Stimulated activated CD4-positive, alpha-beta T cell treated with anti-CD3 and anti-CD28 coated beads, Interleukin-2, amount 100 ng/mL, for 48 hours (primary cell): Measurements from ENCODE around the gene CAPN2.
"Not testable (repeated sequence)": the region's sequence is repeated elsewhere in the genome, so short reads cannot be mapped to it uniquely, and the experiment has no call there.

Experiments used
- DNase-seq, 2 donors: peaks; one replicate each; pipeline ENCODE4 v3.0.0-alpha.2; 2020

Gene CAPN2

GRCh38 chr1:223739366-223740037 is 27.2 kb downstream of the CAPN2 start:
- DNase-seq: no peak

GRCh38 chr1:223740038-223740736 is 27.8 kb downstream of the CAPN2 start:
- DNase-seq: not testable (repeated sequence)

- DNase-seq: no peak
These were observed 29.5 kb downstream of the CAPN2 start for GRCh38 chr1:223741861-223742260.

GRCh38 chr1:223742856-223743517 is 30.6 kb downstream of the CAPN2 start:
- DNase-seq: no peak

GRCh38 chr1:223745731-223746130 is 33.4 kb downstream of the CAPN2 start:
- DNase-seq: no peak

GRCh38 chr1:223747838-223748335 is 35.5 kb downstream of the CAPN2 start:
- DNase-seq: no peak

- DNase-seq: no peak
These were observed 36.0 kb downstream of the CAPN2 start for GRCh38 chr1:223748405-223748772.

- peak; percentile 59 to 62 for DNase-seq
These were observed 36.7 kb downstream of the CAPN2 start for GRCh38 chr1:223748773-223749733.

GRCh38 chr1:223750730-223751570 is 38.6 kb downstream of the CAPN2 start:
- no peak for DNase-seq

- DNase-seq: no peak
These were observed 39.4 kb downstream of the CAPN2 start for GRCh38 chr1:223751696-223752095.

DNA sequence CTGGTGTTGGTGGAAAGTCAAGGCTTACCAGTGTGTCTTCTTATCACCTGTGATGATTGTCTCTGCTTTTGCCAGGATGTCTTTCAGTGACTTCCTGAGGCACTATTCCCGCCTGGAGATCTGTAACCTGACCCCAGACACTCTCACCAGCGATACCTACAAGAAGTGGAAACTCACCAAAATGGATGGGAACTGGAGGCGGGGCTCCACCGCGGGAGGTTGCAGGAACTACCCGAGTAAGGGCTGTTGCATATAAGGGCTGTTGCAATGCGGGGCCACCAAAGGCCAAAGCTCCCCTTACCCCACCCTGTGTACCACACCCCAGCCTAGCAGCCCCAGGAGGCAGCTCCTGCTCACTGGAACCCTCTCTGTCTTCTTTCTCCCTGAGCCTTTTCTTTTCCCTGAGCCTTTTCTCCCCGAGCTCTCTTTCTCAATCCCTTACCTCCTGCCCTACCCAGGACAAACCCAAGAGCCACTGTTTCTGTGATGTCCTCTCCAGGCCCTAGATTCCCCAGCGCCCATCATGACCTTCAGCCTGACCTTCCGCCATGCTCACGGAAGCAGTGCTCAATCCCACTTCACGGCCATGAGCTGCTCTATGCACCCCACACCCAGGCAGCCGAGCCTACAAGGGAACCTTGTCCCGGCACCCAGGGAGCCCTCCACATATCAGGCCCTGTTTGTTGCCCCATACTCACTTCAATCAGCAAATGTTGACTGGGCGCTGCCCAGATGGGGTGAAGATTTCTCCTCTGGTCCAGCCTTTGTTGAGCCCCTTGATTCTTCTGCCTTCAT is 40.6 kb downstream of the CAPN2 start:
- DNase-seq: no peak

GRCh38 chr1:223754681-223755431 is 42.5 kb downstream of the CAPN2 start:
- no peak for DNase-seq

DNA sequence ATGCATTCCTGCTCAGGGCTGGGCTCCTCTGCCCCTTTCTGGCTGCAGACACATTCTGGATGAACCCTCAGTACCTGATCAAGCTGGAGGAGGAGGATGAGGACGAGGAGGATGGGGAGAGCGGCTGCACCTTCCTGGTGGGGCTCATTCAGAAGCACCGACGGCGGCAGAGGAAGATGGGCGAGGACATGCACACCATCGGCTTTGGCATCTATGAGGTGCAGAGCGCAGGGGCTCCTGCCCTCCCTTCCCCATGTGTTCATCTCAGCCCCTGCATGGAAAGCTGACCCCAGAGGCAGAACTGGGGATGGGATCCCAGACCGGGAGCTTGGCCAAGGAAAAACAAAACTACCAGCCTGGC is 43.1 kb downstream of the CAPN2 start:
- no peak for DNase-seq

DNA sequence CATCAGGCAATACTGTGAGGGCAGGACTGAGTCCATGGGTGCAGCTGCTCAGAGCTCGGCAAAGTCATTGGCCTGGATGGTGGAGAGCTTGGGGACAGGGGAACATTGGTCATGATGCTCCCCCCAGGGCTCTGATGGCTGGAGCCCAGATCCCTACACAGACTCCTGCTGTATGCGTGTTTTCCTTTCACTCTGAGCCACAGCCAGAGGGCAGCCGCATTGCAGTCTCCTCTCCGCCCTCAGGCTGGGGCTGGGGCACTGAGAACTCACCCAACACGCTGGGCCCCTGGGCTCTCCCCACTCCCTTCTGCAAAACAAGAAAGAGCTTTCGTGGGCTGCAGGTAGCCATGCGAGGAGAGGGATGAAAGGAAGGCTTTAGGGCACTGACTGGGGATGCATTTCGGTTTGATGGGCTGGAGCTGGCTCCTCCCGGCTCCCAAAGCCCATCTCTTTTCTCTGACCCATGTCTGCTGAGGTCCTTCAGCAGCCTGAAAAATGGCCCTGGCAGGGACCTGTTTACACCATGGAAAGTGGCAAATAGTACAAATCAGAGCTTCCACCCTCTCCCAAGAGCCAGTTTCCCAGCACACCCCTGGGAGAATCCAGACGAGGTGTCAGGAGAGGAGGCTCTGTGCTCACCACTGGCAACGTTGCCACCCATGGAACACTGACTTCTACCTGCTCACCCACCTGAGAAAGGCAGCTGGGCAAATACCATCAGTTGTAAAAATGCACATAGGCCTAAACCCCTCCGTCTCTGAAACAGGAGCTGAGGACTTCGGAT is 43.8 kb downstream of the CAPN2 start:
- no peak for DNase-seq

DNA sequence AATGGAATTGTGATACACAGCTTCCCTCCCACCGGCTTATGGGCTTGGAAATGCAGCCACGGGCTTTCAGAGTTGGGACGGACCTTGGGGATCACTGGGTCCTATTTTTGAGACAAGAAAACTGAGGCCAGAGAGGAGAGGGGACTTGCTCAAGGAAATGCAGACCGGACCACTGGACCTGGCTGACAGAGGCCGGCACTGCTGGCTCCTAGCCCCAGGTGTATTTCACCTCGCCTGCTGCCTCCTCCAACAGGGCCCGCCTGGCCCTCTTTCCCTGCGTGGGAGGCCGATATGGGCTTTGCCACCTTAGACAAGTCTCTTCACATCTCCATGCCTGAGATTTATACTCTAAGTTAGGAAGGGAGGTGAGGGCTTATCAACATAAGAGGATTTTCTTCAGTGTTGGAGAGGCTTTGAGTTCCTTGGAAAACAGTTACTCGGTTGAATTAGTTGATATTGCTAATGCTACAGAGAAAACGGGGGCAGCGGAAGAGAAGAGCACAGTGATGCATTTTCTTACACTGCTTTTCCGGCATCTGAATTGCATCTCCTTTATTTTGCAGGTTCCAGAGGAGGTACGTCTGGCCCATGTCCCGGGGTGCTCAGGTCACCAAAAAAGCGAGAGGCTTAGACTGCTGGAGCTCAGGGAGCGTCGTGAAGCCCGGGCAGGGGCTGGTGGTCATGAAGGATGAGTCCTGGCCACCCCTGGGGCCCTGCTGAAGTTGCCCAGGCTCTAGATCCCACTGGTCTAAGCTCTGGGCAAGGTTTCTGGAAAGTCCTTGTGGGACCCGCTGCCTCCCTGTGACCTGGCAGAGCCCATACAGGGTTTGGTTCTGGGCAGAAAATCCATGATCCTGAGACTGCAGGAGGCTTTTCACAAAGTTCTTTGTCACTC is 44.7 kb downstream of the CAPN2 start:
- DNase-seq: no peak

DNA sequence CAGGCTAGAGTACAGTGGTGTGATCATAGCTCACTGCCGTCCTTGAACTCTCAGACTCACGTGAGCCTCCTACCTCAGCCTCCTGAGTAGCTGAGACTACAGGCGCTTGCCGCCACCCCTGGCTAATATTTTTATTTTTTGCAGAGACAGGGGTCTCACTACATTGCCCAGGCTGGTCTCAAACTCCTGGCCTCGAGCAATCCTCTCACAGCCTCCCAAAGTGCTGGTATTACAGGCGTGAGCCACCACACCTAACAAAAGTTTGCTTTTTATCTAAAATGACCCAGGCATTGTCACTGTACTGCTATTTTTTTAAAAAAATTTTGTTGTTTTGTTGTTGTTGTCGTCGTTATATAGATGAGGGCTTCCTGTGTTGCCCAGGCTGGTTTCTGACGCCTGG is 46.4 kb downstream of the CAPN2 start:
- no peak for DNase-seq

- no peak for DNase-seq
These were observed 46.9 kb downstream of the CAPN2 start for GRCh38 chr1:223759273-223759672.

GRCh38 chr1:223760833-223761232 is 48.5 kb downstream of the CAPN2 start:
- DNase-seq: no peak
